Fibroblast of mammary gland (primary cell): ENCODE measurements around the gene PVALEF.

Source experiments
- DNase-seq: peaks from one replicate; pipeline ENCODE4 v3.0.0-alpha.2; 2010; ENCODE audit warnings: low read depth
- H3K4me3 ChIP-seq: 2 replicates; pipeline ENCODE4 v1.5.1; 2011; ENCODE audit warnings: low read depth, mild to moderate bottlenecking, low read length, moderate library complexity; ENCODE audit not compliant: control insufficient read depth
- CTCF ChIP-seq: conservative IDR thresholded peaks from 2 replicates; pipeline ENCODE4 v1.5.1; 2011; ENCODE audit warnings: low read depth, low read length, inconsistent platforms; ENCODE audit not compliant: control insufficient read depth, insufficient read depth

The PVALEF gene

GRCh38 chr17:81126281-81127132 lies 38.8 kb upstream of the PVALEF start:
- no peak for TF ChIP-seq CTCF
- no peak for DNase-seq
- no peak overlapping the region for H3K4me3 ChIP-seq

DNA sequence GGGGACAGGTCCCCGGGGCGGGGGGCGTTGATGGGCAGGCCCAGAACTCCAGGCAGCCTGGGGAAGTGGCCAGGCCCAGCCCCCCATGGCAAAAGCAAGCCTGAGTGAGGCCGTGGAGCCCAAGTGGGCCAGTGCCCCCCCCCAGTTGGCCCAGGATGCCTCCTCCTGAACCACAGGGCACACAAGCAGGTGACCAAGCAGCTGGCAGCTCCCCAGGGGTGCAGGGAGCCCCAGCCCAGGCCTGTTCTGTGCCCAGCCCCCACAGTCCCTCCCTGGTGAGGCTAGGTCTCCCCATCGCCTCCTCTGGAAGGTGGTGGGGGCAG lies 38.2 kb upstream of the PVALEF start:
- no peak for DNase-seq
- H3K4me3 ChIP-seq, result no peak overlapping the region
- TF ChIP-seq CTCF, result no peak

- no peak overlapping the region for H3K4me3 ChIP-seq
- TF ChIP-seq CTCF, result no peak
- no peak for DNase-seq
Observed at GRCh38 chr17:81127526-81128177, 37.7 kb upstream of the PVALEF start.

DNA sequence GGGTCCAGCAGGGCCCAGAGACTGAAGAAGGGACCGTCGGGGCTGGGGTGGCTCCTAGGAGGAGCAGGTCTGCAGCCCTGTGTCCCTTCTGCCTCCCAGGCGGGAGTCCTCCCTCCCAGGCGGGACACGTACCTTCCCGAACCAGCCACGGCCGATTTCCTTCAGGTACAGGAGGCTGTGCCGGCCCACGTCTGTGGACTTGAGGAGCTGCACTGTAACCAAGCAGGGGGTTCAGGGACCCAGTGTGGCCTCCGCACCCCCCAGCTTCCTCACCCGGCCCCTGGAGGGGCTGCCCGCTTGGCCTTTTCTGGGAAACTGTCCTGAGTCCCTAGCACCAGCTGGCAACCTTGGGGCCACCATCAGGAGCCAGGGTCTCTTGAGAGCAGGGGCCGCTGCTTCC lies 37.0 kb upstream of the PVALEF start:
- DNase-seq, result no peak
- no peak overlapping the region for H3K4me3 ChIP-seq
- TF ChIP-seq CTCF, result no peak

DNA sequence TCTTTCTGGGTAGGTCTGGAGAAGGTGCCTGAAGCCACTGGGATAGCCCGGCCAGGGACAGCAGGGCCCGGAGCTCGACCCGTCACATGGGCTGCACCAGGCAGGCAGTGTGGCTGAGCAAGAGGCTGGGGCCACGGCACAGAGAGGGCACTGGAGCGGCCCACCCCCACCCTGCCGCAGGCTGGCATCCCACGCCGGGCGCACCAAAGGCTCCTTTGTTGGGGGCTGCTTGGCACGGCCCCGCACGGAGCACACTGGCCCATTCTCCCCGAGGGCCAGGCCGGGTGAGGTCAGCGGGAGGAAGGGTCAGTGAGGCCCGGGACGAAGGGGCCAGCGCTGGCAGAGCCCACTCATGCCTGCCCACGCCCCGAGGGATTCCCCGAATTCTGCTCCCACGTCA lies 36.5 kb upstream of the PVALEF start:
- TF ChIP-seq CTCF, result no peak

DNA sequence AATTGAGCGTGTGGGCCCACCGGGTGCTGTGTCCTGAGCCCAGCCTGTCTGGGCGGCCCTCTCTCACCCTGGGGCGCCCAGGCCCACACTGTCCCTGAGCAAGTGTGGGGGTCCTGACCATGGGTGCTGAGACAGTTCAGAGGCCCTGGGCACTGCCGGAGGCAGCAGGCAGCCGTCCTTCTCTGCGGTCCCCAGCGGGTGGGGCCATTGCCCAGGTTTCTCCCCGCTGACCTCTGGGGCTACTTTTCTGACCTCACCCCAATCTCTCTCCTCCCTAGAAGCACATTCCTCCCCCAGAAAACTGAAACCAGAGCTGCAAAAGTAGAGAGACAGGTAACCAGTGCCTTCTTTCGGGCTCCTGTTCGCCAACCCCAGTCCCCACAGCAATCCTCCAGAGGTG lies 36.0 kb upstream of the PVALEF start:
- TF ChIP-seq CTCF, result no peak
- DNase-seq, result no peak
- H3K4me3 ChIP-seq, result no peak overlapping the region

More for the DNA sequence above, 36.5 kb upstream of the PVALEF start:
- no peak overlapping the region for H3K4me3 ChIP-seq
- no peak for DNase-seq
